ENCODE data around the gene PKP3.

Gene PKP3

GRCh38 chr11:446891-447290 is 52.9 kb downstream of the PKP3 start:
- H3K27ac ChIP-seq (ENCODE audit: poor library complexity, severe bottlenecking), result no peak overlapping the region
- H3K27me3 ChIP-seq (ENCODE audit: insufficient read depth, poor library complexity, severe bottlenecking), result no peaks in the 10 kb centered on the region
- H3K4me3 ChIP-seq (ENCODE audit: severe bottlenecking), result no peak overlapping the region
- TF ChIP-seq, protein P1, sequence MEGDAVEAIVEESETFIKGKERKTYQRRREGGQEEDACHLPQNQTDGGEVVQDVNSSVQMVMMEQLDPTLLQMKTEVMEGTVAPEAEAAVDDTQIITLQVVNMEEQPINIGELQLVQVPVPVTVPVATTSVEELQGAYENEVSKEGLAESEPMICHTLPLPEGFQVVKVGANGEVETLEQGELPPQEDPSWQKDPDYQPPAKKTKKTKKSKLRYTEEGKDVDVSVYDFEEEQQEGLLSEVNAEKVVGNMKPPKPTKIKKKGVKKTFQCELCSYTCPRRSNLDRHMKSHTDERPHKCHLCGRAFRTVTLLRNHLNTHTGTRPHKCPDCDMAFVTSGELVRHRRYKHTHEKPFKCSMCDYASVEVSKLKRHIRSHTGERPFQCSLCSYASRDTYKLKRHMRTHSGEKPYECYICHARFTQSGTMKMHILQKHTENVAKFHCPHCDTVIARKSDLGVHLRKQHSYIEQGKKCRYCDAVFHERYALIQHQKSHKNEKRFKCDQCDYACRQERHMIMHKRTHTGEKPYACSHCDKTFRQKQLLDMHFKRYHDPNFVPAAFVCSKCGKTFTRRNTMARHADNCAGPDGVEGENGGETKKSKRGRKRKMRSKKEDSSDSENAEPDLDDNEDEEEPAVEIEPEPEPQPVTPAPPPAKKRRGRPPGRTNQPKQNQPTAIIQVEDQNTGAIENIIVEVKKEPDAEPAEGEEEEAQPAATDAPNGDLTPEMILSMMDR (IDR thresholded peaks at IDR 0.05; ENCODE audit: poor library complexity, severe bottlenecking), result no peak
- peaks cover 5% of the 10 kb centered on the region for H3K4me1 ChIP-seq (ENCODE audit: insufficient read depth, poor library complexity, severe bottlenecking)
- no peaks in the 10 kb centered on the region for H3K36me3 ChIP-seq (ENCODE audit: low read depth)
- H3K9me3 ChIP-seq (ENCODE audit: severe bottlenecking), result no peaks in the 10 kb centered on the region
- DNase-seq (ENCODE audit: low spot score), result peak; percentile 72
- no peak for ATAC-seq (ENCODE audit: low read depth)

DNA sequence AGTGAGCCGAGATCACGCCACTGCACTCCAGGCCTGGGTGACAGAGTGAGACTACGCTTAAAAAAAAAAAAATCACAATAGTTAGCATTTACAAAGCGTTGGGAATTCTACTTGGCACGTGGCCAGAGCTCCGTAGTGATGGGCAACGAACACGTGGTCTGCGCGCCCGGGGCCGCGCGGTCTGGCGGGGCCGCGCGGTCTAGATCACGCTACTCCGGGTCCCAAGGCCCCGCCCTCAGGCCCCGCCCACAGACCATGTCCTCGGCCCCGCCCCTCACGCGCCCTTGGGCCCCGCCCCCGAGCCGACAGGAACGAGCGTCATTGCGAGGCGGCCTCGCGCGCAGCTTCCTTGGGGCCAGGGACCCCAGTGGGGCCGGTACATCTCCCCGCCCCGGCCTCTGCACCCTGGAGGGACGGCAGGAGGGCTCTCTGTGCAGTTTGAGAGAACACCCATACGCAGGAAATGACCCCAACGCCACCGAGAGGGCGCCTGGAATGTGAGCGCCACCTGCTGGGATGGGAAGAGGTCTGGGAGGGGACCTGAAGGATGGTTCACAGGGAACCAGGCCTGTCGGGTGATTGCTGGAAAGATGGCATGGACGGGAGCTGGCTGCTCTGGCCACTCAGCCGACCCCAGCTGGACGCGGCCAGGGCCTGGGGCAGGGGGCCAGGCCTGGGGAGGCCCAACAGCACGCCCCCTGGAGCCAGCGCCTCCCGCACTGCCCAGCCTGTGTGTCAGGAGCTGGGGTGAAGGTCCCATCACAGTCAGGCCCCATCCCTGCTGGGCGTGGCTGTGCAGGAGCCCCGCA is 54.1 kb downstream of the PKP3 start:
- H3K4me1 ChIP-seq (ENCODE audit: insufficient read depth, poor library complexity, severe bottlenecking), result peaks cover 5% of the 10 kb centered on the region

DNA sequence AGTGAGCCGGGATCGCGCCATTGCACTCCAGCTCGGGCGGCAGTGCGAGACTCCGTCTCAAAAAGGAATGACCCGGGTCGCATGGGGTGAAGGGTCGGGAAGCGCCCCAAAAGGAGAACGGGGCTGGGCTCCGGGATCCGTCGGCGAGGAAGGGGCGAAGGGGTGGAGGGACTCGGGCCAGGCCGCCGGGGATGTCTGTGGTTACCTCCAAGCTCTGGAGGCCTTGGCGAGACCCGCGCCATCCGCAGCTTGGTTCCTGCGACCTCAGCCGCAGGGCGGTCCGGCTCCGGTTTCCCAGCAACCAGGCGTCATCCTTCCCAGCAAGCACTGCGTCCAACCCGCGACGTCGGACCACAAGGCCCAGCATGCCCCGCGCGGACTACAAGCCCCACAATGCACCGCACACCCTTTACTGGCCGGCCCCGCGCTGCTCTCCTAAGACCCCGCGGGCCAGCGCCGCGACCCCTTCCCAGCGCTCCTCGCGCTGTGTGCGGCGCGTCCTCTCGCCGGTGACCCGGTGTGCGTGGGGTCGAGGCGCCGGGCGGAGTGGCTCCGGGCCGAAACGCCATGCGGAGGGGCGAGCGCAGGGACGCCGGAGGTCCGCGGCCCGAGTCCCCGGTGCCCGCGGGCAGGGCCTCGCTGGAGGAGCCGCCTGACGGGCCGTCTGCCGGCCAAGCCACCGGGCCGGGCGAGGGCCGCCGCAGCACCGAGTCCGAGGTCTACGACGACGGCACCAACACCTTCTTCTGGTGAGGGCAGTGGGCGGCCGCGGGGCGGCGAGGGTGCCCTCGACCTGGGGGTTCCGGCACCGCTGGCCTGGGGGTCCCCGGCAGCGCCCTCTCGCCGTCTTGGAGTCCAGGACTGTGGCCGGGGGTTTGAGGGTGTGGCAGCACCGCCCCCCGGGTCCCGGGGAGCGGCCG is 56.1 kb downstream of the PKP3 start, which contains the start of gene PTDSS2:
Gene PTDSS2 (plus strand): TSS at position 391 of the 920 bp plus-strand sequence. CDS start 177 bp downstream, at position 568.
- Histone ChIP-seq H3K36me3 (ENCODE audit: low read depth) (peaks cover 17% of the 10 kb centered on the region; the same call in 1 of the 2 replicates), H3K9me3 (ENCODE audit: severe bottlenecking) (no peaks in the 10 kb centered on the region), H3K4me1 (ENCODE audit: insufficient read depth, poor library complexity, severe bottlenecking) (peaks cover 5% of the 10 kb centered on the region), H3K27me3 (ENCODE audit: insufficient read depth, poor library complexity, severe bottlenecking) (no peaks in the 10 kb centered on the region), H3K4me3 (ENCODE audit: severe bottlenecking) (peak within 1 kb of the TSS; percentile 62), H3K27ac (ENCODE audit: poor library complexity, severe bottlenecking) (peak within 1 kb of the TSS; percentile 64)
- peak; percentile 96 for DNase-seq (ENCODE audit: low spot score)
- TF ChIP-seq, protein P1 (IDR thresholded peaks at IDR 0.05; ENCODE audit: poor library complexity, severe bottlenecking), result no peak
- ATAC-seq (ENCODE audit: low read depth), result peak; percentile 86

More for the DNA sequence above, 54.1 kb downstream of the PKP3 start:
- DNase-seq (ENCODE audit: low spot score) (peak; percentile 94), ATAC-seq (ENCODE audit: low read depth) (peak; percentile 63)
- Histone ChIP-seq H3K4me3 (ENCODE audit: severe bottlenecking) (peak overlapping the region; percentile 38), H3K27me3 (ENCODE audit: insufficient read depth, poor library complexity, severe bottlenecking) (no peaks in the 10 kb centered on the region), H3K36me3 (ENCODE audit: low read depth) (peaks cover 4% of the 10 kb centered on the region; the same call in 1 of the 2 replicates), H3K27ac (ENCODE audit: poor library complexity, severe bottlenecking) (peak overlapping the region; percentile 64), H3K9me3 (ENCODE audit: severe bottlenecking) (no peaks in the 10 kb centered on the region)
- TF ChIP-seq, protein P1 (IDR thresholded peaks at IDR 0.05; ENCODE audit: poor library complexity, severe bottlenecking), result peak; percentile 97

- TF ChIP-seq, protein P1 (IDR thresholded peaks at IDR 0.05; ENCODE audit: poor library complexity, severe bottlenecking), result peak; percentile 61
- ATAC-seq (ENCODE audit: low read depth) (peak; percentile 10; the same call in 1 of the 3 replicates), DNase-seq (ENCODE audit: low spot score) (peak; percentile 80)
- Histone ChIP-seq H3K27me3 (ENCODE audit: insufficient read depth, poor library complexity, severe bottlenecking) (no peaks in the 10 kb centered on the region), H3K36me3 (ENCODE audit: low read depth) (peaks cover 17% of the 10 kb centered on the region; the same call in 1 of the 2 replicates), H3K9me3 (ENCODE audit: severe bottlenecking) (no peaks in the 10 kb centered on the region), H3K27ac (ENCODE audit: poor library complexity, severe bottlenecking) (peak overlapping the region; percentile 64), H3K4me1 (ENCODE audit: insufficient read depth, poor library complexity, severe bottlenecking) (peaks cover 5% of the 10 kb centered on the region), H3K4me3 (ENCODE audit: severe bottlenecking) (peak overlapping the region; percentile 62)
Observed at GRCh38 chr11:450809-451451, 56.9 kb downstream of the PKP3 start.

Measured in RWPE2 (cell line).